ENCODE measurements around the gene RGS5. TPM values are rescaled to one million over a fixed set of nuclear protein-coding genes. Genes with fewer than 3 reads are reported as not detected.

The RGS5 gene
- polyA plus RNA-seq, 1 experiment = 13.8 TPM

DNA sequence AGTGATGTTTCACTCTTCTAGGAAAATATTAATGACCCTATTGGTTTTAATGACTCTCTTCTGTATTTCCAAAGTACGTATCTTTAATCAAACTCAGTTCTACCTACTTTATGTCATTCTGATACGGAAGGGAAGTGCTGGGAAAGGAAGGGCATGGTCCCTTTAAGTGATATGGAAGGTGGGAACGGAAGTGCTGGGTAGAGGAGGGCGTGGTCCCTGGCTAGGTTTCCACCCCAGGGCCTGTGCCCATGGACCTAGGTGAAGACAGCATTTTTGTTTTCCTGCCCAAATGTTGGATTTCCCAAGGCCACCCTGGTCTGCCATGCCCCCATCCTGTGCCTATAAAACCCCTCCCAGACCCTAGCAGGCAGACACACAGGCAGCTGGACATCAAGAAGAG lies 109.5 kb downstream of the RGS5 start:
- Histone ChIP-seq H3K27me3 (ENCODE audit: control insufficient read depth, insufficient read depth, low read length) (no peaks in the 10 kb centered on the region), H3K9me3 (ENCODE audit: control insufficient read depth, insufficient read depth, low read length) (no peaks in the 10 kb centered on the region), H3K27ac (ENCODE audit: low read depth, low read length) (no peak overlapping the region), H3K4me3 (ENCODE audit: low read depth, low read length) (no peak overlapping the region)
- ChIA-PET POLR2A (no interaction called here), CTCF (no interaction called here)
- TF ChIP-seq, protein P1, sequence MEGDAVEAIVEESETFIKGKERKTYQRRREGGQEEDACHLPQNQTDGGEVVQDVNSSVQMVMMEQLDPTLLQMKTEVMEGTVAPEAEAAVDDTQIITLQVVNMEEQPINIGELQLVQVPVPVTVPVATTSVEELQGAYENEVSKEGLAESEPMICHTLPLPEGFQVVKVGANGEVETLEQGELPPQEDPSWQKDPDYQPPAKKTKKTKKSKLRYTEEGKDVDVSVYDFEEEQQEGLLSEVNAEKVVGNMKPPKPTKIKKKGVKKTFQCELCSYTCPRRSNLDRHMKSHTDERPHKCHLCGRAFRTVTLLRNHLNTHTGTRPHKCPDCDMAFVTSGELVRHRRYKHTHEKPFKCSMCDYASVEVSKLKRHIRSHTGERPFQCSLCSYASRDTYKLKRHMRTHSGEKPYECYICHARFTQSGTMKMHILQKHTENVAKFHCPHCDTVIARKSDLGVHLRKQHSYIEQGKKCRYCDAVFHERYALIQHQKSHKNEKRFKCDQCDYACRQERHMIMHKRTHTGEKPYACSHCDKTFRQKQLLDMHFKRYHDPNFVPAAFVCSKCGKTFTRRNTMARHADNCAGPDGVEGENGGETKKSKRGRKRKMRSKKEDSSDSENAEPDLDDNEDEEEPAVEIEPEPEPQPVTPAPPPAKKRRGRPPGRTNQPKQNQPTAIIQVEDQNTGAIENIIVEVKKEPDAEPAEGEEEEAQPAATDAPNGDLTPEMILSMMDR (IDR thresholded peaks at IDR 0.05; ENCODE audit: low read depth, low read length) = no peak
- DNase-seq (ENCODE audit: low read depth, low spot score) = no peak

Other genes starting within 250 kb of the RGS5 start
- gene RGS4, start 133.6 kb downstream of the RGS5 start, polyA plus RNA-seq (2011; rRNA removed) = 20.2 and 22.0 TPM in 2 replicates
- gene NUF2, start 119.0 kb upstream of the RGS5 start, polyA plus RNA-seq (2011; rRNA removed) = 4.2 and 8.1 TPM in 2 replicates